ENCODE results near the gene CDYL. TPM values are rescaled to one million over a fixed set of nuclear protein-coding genes. Genes with fewer than 3 reads are reported as not detected.

CDYL gene
- total RNA-seq = 51.9 TPM
- long read RNA-seq, partial matches to known transcripts = 11 of 26 reads
- long read RNA-seq, other reads (novel, unspliced or antisense) = 11 of 26 reads

- peak; percentile 96 for DNase-seq (ENCODE audit: low spot score)
These were observed at the start of gene CDYL for GRCh38 chr6:4776131-4776492. Gene CDYL (plus strand): TSS chr6:4776404. CDS start chr6:4776784, 380 bp downstream.

- no peak for DNase-seq (ENCODE audit: low spot score)
These were observed 49.6 kb upstream of the CDYL start for GRCh38 chr6:4726645-4727044.

GRCh38 chr6:4727217-4727616 is 49.0 kb upstream of the CDYL start:
- DNase-seq (ENCODE audit: low spot score) = no peak

GRCh38 chr6:4727671-4728435 is 48.4 kb upstream of the CDYL start:
- DNase-seq (ENCODE audit: low spot score) = peak; percentile 33

GRCh38 chr6:4728436-4728769 is 47.8 kb upstream of the CDYL start:
- no peak for DNase-seq (ENCODE audit: low spot score)

- DNase-seq (ENCODE audit: low spot score) = no peak
These were observed 47.3 kb upstream of the CDYL start for GRCh38 chr6:4728926-4729325.

GRCh38 chr6:4731996-4732395 is 44.2 kb upstream of the CDYL start:
- DNase-seq (ENCODE audit: low spot score) = no peak

- DNase-seq (ENCODE audit: low spot score) = no peak
These were observed 43.4 kb upstream of the CDYL start for GRCh38 chr6:4732691-4733315.

- DNase-seq (ENCODE audit: low spot score) = no peak
These were observed 39.8 kb upstream of the CDYL start for GRCh38 chr6:4736371-4736873.

GRCh38 chr6:4740032-4740431 is 36.2 kb upstream of the CDYL start:
- no peak for DNase-seq (ENCODE audit: low spot score)

- no peak for DNase-seq (ENCODE audit: low spot score)
These were observed 33.1 kb upstream of the CDYL start for GRCh38 chr6:4743062-4743461.

GRCh38 chr6:4743926-4744325 is 32.3 kb upstream of the CDYL start:
- DNase-seq (ENCODE audit: low spot score) = no peak

- DNase-seq (ENCODE audit: low spot score) = no peak
These were observed 28.6 kb upstream of the CDYL start for GRCh38 chr6:4747588-4747987.

GRCh38 chr6:4751823-4752464 is 24.3 kb upstream of the CDYL start:
- DNase-seq (ENCODE audit: low spot score) = no peak

GRCh38 chr6:4756247-4756646 is 20.0 kb upstream of the CDYL start:
- no peak for DNase-seq (ENCODE audit: low spot score)

- no peak for DNase-seq (ENCODE audit: low spot score)
These were observed 16.2 kb upstream of the CDYL start for GRCh38 chr6:4759997-4760396.

GRCh38 chr6:4760773-4761172 is 15.4 kb upstream of the CDYL start:
- no peak for DNase-seq (ENCODE audit: low spot score)

GRCh38 chr6:4762294-4762693 is 13.9 kb upstream of the CDYL start:
- DNase-seq (ENCODE audit: low spot score) = no peak

GRCh38 chr6:4763921-4764320 is 12.3 kb upstream of the CDYL start:
- DNase-seq (ENCODE audit: low spot score) = no peak

GRCh38 chr6:4768815-4769214 is 7.4 kb upstream of the CDYL start:
- no peak for DNase-seq (ENCODE audit: low spot score)

GRCh38 chr6:4772750-4773149 is 3.5 kb upstream of the CDYL start:
- DNase-seq (ENCODE audit: low spot score) = no peak

- no peak for DNase-seq (ENCODE audit: low spot score)
These were observed 3.0 kb upstream of the CDYL start for GRCh38 chr6:4773181-4773580.
